ENCODE data around the gene SHC3. TPM values are rescaled to one million over a fixed set of nuclear protein-coding genes. Genes with fewer than 3 reads are reported as not detected.

SHC3 gene
- total RNA-seq, 4 donors from 2014 or later, result 1.1 to 11.4 (median 3.4) TPM

DNA sequence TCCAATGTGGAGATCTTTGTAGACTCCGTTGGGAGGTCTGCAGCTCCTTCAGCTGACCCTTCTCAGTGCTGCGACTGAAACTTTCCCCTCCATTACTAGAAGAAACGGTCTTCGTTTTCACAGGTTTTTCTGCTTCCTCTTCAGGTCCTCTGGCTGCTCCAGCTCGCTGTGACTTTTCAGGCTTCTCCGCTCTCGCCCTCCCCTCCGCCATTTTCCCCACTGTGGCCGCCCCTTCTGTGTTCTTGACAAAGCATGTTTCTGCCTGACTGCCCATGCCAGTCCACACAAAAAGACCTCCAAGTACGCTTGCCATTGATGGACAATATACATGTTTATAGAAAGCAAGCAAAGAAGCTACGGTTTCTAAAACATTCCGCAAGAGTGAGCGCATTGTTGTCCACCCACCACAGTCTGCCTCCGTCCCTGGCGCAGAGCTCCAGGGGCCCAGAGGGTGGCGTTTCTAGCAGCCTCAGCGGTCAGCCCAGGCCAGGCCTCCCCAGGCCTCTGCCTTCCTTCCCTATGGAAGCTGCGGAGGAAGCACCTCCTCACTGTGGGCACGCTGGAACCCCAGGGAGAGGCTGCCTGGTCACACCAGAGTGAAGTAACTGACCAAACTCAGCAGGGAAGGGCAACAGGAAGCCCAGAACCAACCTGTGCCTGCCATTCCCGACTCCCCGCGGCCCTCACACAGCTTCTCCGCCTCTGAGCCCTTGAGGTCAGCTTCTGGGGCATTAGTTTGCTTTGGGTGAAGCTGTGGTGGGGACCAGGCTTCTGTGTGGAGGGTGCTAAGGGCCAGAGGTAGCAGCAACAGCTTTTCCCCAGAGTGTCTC lies 207.3 kb downstream of the SHC3 start:
- H3K27me3 ChIP-seq, result no peaks in the 10 kb centered on the region
- WGBS, 2 donors, result 86 to 90% methylated on average over 22 to 23 of the region's 23 CpGs
- no peak overlapping the region for H3K4me3 ChIP-seq
- no peak for TF ChIP-seq EP300 (IDR thresholded peaks at IDR 0.05)
- TF ChIP-seq, protein P1, sequence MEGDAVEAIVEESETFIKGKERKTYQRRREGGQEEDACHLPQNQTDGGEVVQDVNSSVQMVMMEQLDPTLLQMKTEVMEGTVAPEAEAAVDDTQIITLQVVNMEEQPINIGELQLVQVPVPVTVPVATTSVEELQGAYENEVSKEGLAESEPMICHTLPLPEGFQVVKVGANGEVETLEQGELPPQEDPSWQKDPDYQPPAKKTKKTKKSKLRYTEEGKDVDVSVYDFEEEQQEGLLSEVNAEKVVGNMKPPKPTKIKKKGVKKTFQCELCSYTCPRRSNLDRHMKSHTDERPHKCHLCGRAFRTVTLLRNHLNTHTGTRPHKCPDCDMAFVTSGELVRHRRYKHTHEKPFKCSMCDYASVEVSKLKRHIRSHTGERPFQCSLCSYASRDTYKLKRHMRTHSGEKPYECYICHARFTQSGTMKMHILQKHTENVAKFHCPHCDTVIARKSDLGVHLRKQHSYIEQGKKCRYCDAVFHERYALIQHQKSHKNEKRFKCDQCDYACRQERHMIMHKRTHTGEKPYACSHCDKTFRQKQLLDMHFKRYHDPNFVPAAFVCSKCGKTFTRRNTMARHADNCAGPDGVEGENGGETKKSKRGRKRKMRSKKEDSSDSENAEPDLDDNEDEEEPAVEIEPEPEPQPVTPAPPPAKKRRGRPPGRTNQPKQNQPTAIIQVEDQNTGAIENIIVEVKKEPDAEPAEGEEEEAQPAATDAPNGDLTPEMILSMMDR (IDR thresholded peaks at IDR 0.05), result no peak
- TF ChIP-seq POLR2A (IDR thresholded peaks at IDR 0.05), result no peak
- H3K4me1 ChIP-seq, result no peaks in the 10 kb centered on the region
- no peaks in the 10 kb centered on the region for H3K36me3 ChIP-seq
- DNase-seq (ENCODE audit: low spot score in 2 of 2), result no peak
- H3K27ac ChIP-seq, result no peak overlapping the region
- H3K9me3 ChIP-seq, result peaks cover 0 to 11% (median 0%) of the 10 kb centered on the region in 4 donors

DNA sequence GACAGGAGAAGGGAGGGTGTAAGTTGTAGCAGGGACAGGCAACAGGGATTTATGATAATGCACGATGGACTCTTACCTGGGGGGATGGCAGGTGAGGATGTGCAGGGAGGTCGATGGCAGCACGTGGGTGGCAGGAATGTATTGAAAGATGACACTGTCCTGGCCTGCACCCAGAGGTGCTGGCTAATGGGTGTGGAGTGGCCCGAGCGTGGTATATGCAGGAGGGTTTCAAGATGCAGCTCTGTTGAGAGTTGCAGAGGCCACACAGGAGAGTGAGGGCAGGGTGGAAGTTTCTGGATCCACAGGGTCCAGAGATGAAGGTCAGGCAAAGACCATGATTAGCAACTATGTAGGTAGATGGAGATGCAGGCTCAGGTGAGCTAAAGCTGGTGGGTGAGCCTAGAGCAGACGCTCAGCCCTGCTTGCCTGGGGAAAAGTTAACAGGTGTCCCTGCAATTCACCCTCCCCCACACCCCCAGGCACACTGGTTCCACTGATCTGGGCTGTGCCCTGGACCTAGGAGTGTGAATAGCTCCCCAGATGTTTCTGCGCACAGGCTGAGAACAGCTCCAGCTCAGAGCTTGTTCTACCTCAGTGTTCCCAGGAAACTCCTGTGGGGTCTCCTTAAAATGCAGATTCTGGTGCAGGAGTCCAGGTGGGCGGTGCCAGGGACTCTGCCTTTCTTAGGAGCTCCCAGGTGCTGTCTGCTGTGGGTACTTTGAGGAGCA lies 208.8 kb downstream of the SHC3 start:
- DNase-seq (ENCODE audit: low spot score in 2 of 2), result no peak
- H3K27ac ChIP-seq, result no peak overlapping the region
- H3K4me3 ChIP-seq, result no peak overlapping the region
- WGBS, 2 donors, result 81 to 84% methylated on average over 8 of the region's 8 CpGs
- H3K36me3 ChIP-seq, result no peaks in the 10 kb centered on the region
- no peaks in the 10 kb centered on the region for H3K27me3 ChIP-seq
- peaks cover 0 to 11% (median 0%) of the 10 kb centered on the region in 4 donors for H3K9me3 ChIP-seq
- TF ChIP-seq EP300 (IDR thresholded peaks at IDR 0.05) (no peak), POLR2A (IDR thresholded peaks at IDR 0.05) (no peak)
- TF ChIP-seq, protein P1 (IDR thresholded peaks at IDR 0.05), result no peak
- no peaks in the 10 kb centered on the region for H3K4me1 ChIP-seq

DNA sequence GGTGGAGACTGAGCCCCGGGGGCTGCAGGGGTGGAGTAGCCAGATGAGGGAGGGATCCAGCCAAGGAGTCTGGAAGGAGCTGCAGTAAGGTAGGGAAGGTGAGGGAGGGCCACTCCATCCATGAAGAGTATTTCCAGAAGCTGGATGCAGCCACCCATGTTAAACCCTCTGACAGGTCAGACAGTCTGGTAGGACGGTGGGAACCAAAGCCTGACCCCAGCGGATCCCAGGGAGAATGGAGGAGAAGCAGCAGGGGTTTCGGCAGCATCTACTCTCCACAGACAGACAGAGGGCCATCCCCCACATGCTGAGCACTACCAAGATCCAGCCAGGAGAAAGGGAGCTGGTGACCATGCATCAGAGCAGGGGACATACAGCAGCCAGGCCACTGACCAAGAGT lies 209.8 kb downstream of the SHC3 start:
- H3K9me3 ChIP-seq, result peaks cover 0 to 11% (median 0%) of the 10 kb centered on the region in 4 donors
- no peak for TF ChIP-seq EP300 (IDR thresholded peaks at IDR 0.05)
- TF ChIP-seq POLR2A (IDR thresholded peaks at IDR 0.05), result no peak
- TF ChIP-seq, protein P1 (IDR thresholded peaks at IDR 0.05), result no peak
- no peaks in the 10 kb centered on the region for H3K27me3 ChIP-seq
- H3K4me1 ChIP-seq, result no peaks in the 10 kb centered on the region
- WGBS, 2 donors, result 86 to 87% methylated on average over 4 of the region's 4 CpGs
- no peaks in the 10 kb centered on the region for H3K36me3 ChIP-seq
- no peak overlapping the region for H3K4me3 ChIP-seq
- H3K27ac ChIP-seq, result no peak overlapping the region
- DNase-seq (ENCODE audit: low spot score in 2 of 2), result no peak

DNA sequence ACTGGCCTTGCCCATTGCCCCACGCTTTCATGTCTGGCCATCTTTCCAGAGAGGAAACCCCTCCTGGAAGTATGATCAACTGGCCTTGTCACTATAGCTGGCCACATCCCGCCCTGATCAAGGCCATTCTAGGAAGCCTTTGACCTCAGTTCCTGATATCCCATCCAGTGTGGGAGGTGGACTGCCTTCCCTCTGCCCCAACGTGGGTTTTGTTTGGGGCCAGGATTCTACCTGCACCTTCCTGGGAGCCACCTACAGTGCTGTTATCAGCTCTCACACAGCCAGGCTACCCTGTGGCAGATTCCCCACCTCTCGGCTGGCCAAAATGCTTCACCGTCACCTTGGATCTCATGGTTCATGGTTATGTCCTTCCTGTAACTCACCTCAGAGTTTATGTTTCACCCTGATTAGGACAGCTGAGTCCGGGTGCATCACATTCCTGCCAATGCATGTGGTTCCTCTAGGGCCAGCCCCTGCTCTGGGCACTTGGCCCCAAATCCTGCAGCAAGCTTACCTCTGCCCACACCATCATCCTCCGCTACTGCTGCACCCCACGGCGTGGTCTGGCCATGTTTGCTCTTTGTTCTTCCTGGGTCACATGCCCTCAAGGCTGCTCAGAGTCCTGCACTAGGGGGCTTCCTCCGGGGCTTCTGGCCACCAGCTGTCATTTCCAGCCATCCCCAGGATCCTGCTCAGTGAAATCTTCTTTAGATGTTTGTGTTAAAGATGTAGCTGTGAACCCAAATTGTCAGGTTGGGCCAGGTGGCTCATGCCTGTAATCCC lies 211.5 kb downstream of the SHC3 start:
- TF ChIP-seq EP300 (IDR thresholded peaks at IDR 0.05), result no peak
- TF ChIP-seq POLR2A (IDR thresholded peaks at IDR 0.05), result no peak
- TF ChIP-seq, protein P1 (IDR thresholded peaks at IDR 0.05), result no peak
- DNase-seq (ENCODE audit: low spot score in 2 of 2), result no peak
- Histone ChIP-seq H3K4me3 (no peak overlapping the region), H3K4me1 (no peaks in the 10 kb centered on the region), H3K9me3 (peaks cover 0 to 5% (median 0%) of the 10 kb centered on the region in 4 donors), H3K27me3 (no peaks in the 10 kb centered on the region), H3K36me3 (no peaks in the 10 kb centered on the region), H3K27ac (no peak overlapping the region)
- 83 to 86% methylated on average over 10 of the region's 10 CpGs for WGBS, 2 donors
